ENCODE data around the gene BCL11B.
A peak's percentile ranks its signal among the peaks of the same experiment; 100 is the strongest.

Gene BCL11B

DNA sequence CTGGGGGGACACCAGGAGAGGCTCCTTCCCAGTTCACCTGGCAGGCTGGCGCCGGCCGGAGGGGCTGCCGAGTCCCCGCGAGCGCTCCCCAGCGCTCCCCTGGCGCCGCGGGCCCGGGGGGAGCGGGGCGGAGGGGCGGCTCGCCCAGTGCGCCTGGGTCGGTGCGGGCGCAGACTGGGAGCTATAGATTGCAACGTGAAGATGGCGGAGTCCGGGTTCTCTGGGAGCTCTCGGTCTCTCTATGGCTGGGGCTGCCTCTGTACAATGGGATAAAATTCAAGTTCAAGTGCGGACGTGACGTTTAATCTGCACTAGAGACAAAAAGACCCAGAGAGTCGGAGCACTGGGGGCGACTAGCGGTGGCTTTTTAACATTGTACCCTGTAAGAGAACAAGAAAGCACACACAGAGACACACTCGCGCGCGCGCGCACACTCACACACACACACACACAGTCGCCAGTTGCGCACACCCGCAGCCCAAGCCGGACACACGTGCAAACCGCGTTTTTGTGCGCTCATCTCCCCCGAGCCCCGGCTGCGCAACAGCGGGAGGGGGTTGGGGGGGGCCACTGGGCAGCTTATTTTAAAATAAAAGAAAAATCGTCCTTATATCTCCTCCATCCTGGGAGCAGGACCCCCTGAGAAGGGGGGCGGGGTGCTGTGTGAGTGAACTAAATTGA, at the start of gene BCL11B:
Gene BCL11B (minus strand): TSS at position 247 of the 681 bp plus-strand sequence. CDS start 979 bp downstream, outside the sequence.
- DNase-seq, result peak; percentile 94 to 96

DNA sequence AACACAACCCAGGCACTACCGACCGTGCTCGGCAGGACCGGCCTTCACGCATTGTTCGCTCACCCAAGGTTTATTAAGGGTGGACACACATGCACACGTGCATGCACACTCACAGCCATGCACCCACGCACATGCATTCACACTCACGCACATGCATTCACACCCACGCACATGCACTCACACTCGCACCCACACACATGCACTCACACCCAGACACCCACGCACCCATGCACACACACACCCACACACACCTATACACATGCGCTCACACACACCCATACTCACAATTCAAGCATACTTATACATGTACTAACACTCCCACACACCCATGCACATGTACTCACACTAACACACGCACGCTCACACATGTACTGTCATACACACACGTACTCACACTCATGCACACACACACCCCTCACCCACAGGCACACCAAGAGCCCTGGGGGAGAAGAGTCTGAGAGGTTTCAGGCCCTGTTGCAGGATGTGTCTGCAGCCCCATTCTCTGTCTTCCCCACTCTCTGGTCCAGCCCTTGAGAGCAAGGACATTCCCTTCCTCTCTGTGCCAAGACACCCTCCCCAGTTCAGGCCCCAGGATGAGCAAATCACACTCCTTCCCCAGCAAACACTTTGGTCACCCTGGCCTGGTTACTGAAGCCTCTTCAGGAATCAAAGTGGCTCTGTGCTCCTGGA, 49.4 kb upstream of the BCL11B start:
- DNase-seq, result no peak

DNA sequence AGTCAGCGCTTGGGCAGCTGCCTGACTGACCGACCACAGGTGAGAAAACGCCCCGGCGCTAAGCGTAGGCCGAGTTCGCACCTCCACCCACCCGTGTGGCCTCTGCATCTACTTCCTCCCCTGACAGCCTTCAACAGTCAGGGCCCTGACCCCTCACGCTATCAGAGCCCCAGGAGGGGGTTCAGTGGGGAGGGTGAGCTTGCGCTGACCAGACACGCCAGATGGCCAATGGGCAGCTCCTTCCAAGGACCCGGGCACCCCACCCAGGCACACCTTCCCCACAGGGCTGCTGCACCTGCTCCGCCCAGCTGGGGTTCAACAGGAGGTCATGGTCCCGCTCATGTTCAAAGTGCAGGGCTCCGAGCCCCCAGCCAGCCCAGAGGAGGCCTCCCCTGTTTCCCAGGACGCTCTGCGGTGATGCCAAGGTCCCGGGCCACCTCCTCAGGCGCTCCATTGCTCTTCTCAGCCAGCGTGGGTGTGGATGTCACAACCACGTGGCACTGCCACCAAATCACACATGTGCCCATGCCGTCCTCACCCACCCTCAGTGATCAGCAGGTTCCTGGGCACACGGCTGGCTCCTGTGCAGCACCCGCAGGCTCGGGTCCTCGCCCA, 48.7 kb upstream of the BCL11B start:
- DNase-seq, result no peak

DNA sequence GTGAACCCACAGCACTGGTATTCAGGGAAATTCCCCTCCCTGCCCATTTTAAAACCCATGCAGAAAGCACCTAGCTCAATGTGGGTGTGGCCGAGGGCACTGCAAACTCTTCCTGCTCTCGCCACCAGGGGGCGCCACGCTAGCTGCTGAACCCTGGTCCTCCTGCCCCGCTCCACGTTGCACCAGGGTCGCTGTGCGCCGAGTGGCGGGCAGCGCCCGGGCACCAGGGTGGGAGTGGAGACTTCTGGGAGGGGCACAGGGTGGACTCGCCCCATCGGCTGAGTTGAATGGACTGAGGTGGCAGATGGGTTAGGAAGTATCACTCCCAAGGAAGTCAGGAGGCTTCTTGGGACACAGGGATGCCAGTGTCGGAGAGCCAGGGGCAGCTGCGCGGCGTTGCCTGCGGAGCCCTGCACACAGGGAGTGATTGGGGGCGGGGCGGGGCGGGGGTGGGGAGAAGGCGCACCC, 48.1 kb upstream of the BCL11B start:
- peak; percentile 69 to 81 for DNase-seq

DNA sequence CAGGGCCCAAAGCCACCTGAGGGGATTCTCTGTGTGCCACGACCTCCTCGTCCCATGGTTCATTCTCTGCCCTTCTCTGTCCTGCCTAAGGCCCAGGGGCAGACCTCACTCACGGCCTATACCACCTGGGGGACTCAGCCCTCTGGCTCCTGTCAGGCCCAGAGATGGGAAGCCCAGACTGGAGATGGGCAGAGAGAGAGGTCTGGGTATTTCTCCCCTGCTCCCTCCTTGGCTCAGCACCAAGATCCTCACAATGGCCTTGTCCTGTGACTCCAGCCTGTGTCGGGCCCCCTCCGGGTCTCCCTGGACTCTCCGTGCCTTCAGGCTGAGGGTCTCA, 46.9 kb upstream of the BCL11B start:
- no peak for DNase-seq

DNA sequence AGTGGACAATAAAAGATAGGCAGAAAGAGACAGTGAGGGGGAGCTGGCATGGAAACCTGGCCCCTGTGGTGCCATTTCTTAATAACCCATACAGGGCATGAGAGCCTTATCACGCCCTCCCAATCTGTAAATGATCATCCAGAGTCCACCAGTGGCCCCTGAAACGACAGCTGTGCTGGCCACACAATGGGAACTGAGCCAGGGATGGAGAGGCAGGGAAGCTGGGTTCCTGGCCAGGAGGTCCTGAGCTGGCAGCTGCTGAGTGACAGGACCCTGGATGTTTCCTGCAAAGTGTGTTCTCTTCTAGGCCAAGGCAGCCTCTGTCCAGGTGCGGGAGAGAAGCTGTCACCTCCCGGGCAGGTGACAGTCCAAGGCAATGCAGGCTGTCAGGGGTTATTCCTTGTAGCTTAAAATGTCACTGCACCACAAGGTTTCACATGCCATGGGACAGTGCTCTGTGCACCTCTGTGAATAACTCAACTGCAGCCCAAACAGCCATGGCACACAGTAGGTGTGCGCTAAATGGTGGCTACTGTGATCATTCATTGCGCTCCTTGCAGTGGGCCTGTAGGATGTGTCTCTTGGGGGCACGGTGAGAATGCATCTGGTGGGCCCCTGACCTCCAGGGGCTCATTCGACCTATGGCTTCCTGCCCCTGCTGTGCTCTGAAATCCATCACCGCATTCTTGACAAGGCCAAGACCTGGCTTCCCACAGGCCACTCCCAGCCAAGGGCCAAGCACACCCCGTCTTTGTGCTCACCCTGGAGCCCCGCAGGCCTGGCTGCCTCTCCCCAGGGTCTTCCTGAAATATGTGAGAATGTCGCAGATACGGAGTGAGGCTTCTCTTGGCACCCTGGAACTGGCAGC, 46.3 kb upstream of the BCL11B start:
- no peak for DNase-seq

DNA sequence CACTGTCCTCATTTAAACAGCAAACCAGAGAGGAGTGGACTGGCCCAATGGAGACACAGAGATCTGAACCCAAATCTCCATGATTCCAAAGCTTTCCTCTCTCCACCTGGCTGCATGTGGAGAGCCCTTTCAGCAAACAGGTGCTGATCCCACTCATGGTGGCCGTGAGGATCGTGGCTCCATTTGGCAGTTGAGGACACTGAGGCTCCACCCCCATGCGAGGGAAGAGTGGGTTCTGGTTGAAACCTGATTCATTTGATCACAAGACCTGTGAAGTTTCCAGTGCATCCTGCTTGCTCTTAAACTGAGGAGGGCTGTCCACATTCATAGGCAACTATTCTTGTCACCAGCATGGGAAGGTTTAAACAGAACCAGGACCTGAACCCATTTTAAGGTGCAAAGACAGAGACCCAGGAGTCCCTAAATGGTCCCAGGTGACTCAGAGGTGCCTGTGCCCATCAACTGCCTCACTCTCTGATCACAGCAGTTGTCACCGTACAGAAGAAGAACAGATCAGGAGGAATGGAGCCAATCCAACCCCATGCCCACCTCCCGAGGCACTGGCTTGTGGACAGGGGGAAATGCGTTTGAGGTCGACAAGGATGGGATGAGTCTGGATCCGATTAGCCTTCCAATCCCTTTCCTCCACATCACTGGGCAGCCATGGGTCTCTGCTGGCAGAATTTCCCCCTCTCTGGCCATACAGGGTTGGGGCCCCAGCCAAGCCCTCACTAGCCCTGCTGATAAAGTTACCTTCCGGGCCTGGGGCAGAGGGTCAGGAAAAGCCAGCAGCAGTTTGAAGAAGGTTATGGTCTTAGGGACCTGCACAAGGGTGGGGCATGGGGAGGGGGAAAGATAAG, 45.5 kb upstream of the BCL11B start:
- DNase-seq, result no peak

DNA sequence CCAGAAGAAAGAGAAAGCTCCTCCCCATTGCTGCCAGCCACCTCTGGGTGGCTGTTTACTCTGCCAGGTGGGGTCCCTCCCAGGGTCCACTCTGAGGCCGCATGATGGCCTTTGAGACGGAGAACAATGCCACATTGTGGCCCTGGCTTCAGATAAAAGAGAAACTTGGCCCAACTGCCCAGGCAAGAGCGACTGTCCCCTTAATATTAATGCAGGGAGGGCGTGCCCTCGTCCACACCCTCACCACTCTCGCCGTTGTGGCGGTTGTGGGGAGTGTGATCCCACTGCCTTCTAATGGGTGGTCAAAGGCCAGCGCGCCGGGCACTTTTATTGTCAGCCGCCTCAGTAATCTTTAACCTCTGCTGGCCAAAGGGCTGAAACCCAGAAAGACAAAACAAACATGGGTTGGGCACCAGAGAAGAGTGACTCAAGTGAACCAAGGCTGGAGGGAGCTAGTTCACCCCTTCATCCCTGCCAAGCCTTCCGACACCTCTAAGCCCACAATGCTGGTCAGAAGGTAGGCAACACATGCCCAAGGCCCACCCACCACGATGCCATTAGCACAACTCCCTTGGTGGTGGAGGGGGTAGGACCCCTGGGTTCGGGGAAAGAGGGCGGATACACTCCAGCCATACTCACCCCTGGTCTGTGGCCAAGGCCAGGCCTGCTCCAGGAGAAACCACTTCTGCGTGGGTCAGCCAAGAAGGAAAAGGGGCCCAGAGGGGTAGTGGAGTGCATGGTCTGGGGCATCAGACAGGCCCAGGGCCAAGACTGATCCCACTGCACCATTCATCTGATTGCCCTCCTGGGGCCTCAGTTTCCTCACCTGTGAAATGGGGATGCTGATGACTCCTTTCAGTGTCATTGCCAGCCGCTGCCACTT, 44.5 kb upstream of the BCL11B start:
- DNase-seq, result no peak

DNA sequence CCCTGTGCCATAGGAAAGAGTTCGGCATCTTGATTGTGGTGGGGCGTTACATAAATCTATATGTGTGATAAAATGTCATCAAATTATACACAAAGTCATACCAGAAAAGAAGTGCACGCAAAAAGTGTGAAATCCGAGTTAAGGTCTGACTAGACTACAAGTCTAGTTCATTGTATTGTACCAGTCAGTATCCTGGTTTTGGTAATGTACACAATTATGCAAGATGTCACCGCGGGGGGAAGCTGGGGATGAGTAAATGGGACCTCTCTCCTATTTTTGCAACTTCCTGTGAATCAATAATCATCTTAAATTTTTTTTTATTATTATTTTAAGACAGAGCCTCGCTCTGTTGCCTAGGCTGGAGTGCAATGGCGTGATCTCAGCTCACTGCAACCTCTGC, 43.2 kb upstream of the BCL11B start:
- no peak for DNase-seq

DNA sequence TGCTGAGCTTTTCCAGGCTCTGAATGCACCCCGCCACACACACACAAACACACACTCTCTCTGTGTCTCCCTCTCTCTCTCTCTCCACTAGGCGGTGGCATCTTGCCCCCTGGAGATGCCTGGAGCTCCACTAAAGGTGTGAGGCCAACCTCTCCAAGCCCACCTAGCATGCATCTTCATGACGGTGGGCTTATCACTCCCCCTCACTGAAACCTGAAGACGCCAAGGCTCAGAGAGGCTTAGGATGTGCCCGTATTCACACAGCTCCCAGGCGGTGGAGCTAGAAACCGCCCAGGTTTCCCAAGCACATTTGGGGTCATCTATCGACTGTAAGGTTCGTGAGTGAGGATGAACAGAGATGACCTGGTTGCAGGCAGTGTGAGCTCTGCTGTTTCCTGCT, 42.6 kb upstream of the BCL11B start:
- no peak for DNase-seq

DNA sequence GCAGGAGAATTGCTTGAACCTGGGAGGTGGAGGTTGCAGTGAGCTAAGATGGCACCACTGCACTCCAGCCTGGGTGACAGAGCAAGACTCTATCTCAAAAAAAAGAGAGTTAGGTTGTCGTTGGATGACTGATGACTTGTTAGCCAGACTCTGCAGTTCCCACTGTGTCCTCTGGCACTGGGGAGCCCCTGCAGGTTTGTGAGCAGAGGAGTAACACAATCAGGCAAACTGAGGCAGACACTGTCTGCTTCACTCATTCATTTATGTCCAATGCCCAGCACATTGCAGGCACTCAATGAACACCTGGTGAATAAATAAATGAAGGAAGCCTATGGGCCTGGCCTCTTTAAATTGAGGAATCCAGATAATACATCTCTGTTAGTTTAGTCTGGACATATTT, 41.2 kb upstream of the BCL11B start:
- DNase-seq, result no peak

DNA sequence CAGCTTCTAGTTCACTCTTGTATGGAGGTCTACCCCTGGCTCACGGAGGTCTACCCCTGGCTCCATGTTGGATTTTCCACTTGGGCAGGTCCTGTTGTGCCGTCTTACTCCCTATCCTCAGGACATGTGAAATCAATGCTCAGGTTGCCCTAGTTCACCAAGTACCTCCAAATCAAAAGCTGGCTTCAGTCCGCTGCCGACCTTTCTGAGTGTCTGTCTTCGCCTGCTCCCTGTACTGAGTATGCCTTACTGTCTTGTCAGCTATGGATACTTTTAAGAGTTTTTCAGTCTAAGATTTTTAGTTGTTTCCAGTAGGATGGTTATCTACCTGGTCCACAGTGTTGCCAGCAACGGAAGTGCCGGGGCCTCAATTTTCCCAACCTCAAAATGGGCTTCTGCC, 40.1 kb upstream of the BCL11B start:
- no peak for DNase-seq

DNA sequence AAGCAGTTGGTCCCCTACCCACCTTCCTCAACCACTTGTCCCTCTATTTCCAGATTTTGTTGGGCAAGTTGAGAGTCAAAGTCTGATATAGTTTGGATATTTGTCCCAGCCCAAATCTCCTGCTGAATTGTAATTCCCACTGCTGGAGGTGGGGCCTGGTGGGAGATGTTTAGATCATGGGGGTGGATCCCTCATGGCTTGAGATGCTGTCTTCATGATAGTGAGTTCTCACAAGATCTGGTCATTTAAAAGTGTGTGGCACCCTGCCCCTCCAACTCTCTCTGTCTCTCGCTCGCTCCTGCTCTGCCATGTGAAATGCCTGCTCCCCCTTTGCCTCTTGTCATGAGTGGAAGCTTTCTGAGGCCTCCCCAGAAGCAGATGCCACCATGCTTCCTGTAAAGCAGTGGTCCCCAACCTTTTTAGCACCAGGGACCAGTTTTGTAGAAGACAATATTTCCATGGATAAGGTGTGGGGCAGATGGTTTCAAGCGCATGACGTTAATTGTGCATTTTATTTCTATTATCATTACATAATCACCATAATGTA, 37.3 kb upstream of the BCL11B start:
- DNase-seq, result no peak

DNA sequence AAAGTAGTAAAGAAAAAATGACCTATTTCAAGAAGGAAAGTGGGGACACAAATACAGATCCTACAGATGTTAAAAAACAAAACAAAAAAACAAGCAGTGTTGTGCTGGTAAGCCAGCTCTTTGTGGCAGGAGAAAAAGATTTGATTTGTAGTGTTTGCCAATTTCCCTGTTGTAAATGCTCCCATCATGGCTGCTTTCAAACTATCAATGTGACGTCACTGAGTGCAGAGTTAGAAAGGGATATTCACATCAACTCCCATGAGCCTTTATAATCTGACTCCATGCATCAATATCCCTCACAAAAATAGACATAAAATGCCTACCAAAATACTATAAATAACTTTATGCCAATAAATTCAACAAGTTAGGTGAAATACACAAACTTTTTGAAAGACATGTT, 32.2 kb upstream of the BCL11B start:
- DNase-seq, result no peak

DNA sequence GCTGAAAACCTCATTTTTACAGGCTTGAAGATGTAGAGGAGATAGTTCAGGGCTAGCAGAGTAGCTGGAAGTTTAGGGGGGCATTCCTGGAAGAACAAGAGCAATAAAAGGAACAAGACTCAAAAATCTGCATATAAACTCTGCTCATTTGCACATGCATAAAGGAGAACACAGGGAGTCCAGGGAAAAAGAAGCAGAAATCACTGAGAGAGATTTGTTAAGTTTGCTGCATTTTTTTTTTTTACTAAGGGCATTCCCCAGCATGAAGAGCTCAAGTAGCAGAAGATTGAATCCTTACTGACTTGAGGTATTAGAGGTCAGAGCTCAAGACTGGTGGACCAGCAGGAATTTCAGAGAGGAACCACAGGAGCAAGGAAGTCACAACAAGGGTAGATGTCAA, 28.2 kb upstream of the BCL11B start:
- no peak for DNase-seq

DNA sequence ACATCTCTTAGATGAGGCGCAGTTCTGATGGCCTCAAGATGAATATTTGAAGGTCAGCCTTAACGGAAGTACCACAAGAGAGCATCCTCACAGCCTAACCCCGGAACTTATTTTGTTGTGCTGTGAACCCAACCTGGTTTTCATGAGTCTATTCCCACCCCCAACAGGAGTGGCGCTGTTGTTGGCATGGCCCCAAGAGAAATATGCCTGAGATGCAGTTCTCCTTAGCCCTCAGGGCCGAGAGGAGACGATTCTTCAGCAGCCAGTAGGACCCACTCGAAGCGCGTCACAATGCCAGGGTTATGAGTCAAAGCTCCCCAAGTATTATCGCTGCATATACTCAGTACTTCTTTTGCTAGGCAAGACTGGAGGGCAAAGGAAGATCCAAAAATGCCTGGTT, 24.5 kb upstream of the BCL11B start:
- no peak for DNase-seq

DNA sequence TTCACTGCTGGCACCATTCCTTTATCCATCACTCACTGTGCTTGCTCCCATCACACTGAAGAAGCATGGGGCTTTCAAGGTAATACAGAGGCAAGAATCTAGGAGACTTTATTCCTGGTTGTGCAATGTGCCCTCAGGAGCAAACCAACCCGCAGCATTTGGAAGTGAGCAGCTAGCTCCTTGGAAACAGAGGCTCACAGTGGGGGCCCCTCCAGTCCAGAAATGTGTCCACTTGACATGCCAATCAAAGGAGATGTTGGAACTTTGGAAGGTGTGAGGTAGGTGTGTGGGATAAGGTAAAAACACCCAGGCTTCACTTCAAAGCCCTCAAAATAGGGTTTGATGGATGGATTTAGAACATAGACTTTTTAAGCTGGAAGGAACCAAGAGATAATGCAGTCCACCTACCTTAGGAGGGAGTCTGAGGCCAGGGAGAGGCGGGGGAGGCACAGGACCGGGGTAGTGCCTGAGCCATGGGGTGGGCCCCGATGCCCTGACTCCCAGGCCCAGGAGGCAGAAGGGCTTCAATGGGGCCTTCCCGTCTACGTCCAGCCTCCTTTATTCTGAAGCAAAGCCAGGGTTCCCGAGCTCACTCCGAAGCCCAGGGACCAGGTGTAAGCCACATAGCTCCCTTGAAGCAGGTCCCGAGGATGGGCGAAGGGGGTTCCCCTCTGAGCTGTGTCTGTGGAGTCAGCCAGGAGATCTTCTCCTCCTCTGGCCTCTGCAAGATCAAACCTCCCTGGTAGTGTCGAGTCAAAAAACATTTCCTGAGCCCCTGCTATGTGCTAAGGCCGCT, 17.6 kb upstream of the BCL11B start:
- DNase-seq, result no peak

DNA sequence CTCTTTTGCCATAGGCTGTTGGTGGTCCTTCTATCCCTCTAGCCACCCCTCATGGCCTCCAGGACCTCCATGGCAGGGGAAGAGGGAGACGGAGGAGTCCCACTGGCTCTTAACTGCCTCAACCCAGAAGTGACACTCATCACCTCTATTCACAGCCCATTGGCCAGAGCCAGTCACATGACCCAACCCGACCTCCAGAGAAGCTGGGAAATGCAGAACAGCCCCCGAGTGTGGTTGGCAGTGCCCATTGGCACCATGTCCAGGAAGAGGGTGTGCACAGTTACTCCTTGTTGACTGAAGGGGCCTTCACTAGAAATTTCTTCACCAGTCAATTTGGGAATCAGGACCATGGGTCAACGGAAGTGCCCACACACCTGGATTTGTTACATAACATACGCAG, 17.0 kb upstream of the BCL11B start:
- DNase-seq, result no peak

DNA sequence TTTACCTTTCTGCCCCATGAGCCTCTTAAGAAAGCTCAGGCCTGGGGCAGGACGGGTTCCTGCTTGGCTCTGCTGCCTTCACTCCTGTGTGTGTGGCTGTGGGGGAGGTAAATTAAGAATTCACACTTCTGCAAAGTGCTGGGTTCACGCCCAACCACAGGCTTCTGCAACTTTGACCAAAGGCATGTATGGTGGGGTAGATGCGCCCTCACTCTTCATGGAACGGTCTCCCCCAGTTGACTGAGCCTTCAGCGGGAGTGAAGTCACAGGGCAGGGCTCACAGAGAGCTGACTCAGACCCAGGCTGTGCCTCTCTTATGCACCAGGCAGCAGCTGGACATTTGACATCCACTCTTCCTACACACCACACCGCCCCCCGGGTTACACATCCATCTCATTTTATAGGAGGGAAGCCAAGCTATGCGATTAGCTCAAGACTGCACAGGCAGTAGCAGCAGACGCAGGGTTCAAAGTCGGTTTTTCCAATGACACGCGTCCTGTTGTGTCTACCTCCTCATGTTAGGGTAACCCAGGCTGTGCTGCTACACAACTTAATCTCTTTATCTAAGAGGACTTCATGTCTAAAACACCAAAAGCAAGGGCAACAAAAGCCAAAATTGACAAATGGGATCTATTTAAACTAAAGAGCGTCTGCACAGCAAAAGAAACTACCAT, 15.4 kb upstream of the BCL11B start:
- peak; percentile 44 to 57 for DNase-seq

DNA sequence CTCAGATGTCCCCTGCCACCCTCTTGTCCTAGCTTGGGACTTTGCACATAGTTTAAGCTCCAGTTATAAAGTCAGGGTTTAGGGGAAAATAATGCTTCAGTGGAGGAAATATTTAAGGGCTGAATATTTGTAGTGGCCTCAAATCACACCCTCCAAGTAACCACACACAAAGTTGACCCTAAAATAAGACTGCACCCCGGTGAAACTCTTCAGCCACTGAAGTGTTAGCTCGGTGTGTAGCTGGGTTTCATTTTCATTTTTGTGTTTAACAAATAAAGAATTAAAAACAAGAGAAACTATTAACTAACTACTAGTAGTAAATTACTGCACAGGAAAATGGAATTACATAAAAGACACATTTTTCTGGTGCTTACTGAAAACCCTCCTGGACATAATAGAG, 14.8 kb upstream of the BCL11B start:
- no peak for DNase-seq
